Caco-2 (cell line): ENCODE data around the gene DNAAF8. TPM values are rescaled to one million over a fixed set of nuclear protein-coding genes. Genes with fewer than 3 reads are reported as not detected.

Source experiments
- BruUV-seq: library from RNA; stranded (reverse); fragments of 400-500 nt; replicated peaks from 2 replicates; lab custom pipeline; 2021; lab: Mats Ljungman, UMichigan
- CTCF ChIA-PET: fragments of 300-600 bp; sonication (Branson Sonifier 250); formaldehyde crosslinking; loops from one replicate; lab custom pipeline; 2022; ENCODE audit warnings: antibody characterized with exemption; lab: Charles Lee
- POLR2A ChIA-PET: fragments of 300-600 bp; sonication (Branson Sonifier 250); formaldehyde crosslinking; loops from one replicate; lab custom pipeline; 2022; ENCODE audit warnings: antibody characterized with exemption; lab: Charles Lee
- DNase-seq, 2 experiments: peaks; one replicate each; pipeline versions ENCODE4 v3.0.0 to v3.0.0-alpha.2; 2020 to 2022
- H3K27me3 ChIP-seq: replicated peaks from 2 replicates; pipeline ENCODE4 v1.6.0; 2011; ENCODE audit warnings: low read length; ENCODE audit not compliant: control insufficient read depth, insufficient read depth
- H3K36me3 ChIP-seq: 2 replicates; pipeline ENCODE4 v1.5.1; 2011; ENCODE audit warnings: low read length; ENCODE audit not compliant: control insufficient read depth, insufficient read depth
- H3K4me1 ChIP-seq: fragments of 250-450 bp; sonication (Bioruptor Pico); 2 replicates; pipeline ENCODE4 v1.5.1; 2020; ENCODE audit warnings: mild to moderate bottlenecking
- H3K4me3 ChIP-seq: 2 replicates; pipeline ENCODE4 v1.5.1; 2011; ENCODE audit warnings: low read depth, mild to moderate bottlenecking, control low read depth, low read length
- H3K9me3 ChIP-seq: fragments of 250-450 bp; sonication (Bioruptor Pico); 2 replicates; pipeline ENCODE4 v1.5.1; 2020; ENCODE audit warnings: mild to moderate bottlenecking, moderate library complexity
- H3K27ac Mint-ChIP-seq: one replicate; pipeline ENCODE4 v1.8.0; 2022; ENCODE audit warnings: mixed read lengths; ENCODE audit not compliant: unreplicated experiment
- H3K27me3 Mint-ChIP-seq: one replicate; pipeline ENCODE4 v1.8.0; 2022; ENCODE audit warnings: mixed read lengths; ENCODE audit not compliant: insufficient read depth, unreplicated experiment
- H3K36me3 Mint-ChIP-seq: one replicate; pipeline ENCODE4 v1.8.0; 2022; ENCODE audit warnings: mild to moderate bottlenecking, mixed read lengths; ENCODE audit not compliant: insufficient read depth, unreplicated experiment
- H3K4me1 Mint-ChIP-seq: one replicate; pipeline ENCODE4 v1.8.0; 2022; ENCODE audit warnings: low read depth, mixed read lengths; ENCODE audit not compliant: unreplicated experiment
- H3K4me3 Mint-ChIP-seq: one replicate; pipeline ENCODE4 v1.8.0; 2022; ENCODE audit warnings: mild to moderate bottlenecking, moderate library complexity, mixed read lengths; ENCODE audit not compliant: unreplicated experiment
- H3K9me3 Mint-ChIP-seq: one replicate; pipeline ENCODE4 v1.8.0; 2022; ENCODE audit warnings: mixed read lengths; ENCODE audit not compliant: unreplicated experiment
- intact Hi-C: fragments of 100-400 bp; cut with micrococcal nuclease; formaldehyde crosslinking; loops from one replicate; pipeline ENCODE4 v1.10.0; 2022; ENCODE audit not compliant: unreplicated experiment
- total RNA-seq: library from RNA; stranded (reverse); gene quantifications from 2 replicates; pipeline ENCODE4 v1.2.3, GENCODE V29; 2022
- TF ChIP-seq, protein P1 (sequence below), 2 experiments: fragments of 200-600 bp in 1 of 2; IDR thresholded peaks; 1 replicate in 1 of 2; 2 replicates in 1 of 2; pipeline versions ENCODE4 v1.5.1 to v1.8.0; 2011 to 2022; ENCODE audit warnings: antibody characterized with exemption in 1 of 2, control low read depth in 1 of 2, inconsistent platforms in 1 of 2, low read depth in 1 of 2, low read length in 1 of 2, mild to moderate bottlenecking in 1 of 2, moderate library complexity in 1 of 2; ENCODE audit not compliant: insufficient read depth in 1 of 2, severe bottlenecking in 1 of 2, unreplicated experiment in 1 of 2

Gene DNAAF8
- total RNA-seq, 1 experiment from 2014 or later = 0.54 TPM

DNA sequence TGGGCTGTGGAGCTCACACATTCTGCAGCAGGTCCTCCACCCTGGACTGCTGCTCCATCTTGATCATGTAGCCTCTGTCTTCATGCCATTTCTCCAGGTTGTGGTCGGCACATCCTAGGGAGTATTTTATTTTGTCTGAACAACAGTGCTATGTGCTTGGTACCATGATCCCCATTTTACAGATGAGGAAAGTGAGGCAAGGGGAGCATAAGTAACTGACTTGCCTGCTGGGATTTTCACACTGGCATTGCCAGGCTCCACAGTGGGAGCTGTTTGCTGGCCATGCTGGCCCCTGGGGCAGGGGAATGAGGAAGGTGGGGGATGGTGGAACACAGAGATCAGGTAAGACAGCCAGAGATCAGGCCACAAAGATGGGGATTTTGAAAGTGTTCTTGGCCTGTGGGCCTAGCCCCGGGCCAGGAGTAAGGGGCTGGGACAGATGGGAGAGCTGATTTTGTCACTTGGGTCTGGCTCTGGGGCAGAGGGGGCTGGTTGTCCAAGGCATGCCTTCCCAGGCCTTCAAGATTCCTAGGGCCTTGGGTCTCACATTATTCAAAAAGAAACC is 41.9 kb downstream of the DNAAF8 start:
- intact Hi-C loops = no loop called here
- no peak overlapping the region for H3K4me3 Mint-ChIP-seq
- no peaks in the 10 kb centered on the region for H3K36me3 Mint-ChIP-seq
- POLR2A ChIA-PET = no interaction called here
- H3K36me3 ChIP-seq = no peaks in the 10 kb centered on the region
- no peak for DNase-seq
- H3K9me3 Mint-ChIP-seq = no peaks in the 10 kb centered on the region
- no peaks in the 10 kb centered on the region for H3K9me3 ChIP-seq
- H3K27me3 ChIP-seq = no peaks in the 10 kb centered on the region
- no peak overlapping the region for H3K4me3 ChIP-seq
- no TSS peak for BruUV-seq
- H3K4me1 ChIP-seq = no peaks in the 10 kb centered on the region
- CTCF ChIA-PET = no interaction called here
- TF ChIP-seq, protein P1, sequence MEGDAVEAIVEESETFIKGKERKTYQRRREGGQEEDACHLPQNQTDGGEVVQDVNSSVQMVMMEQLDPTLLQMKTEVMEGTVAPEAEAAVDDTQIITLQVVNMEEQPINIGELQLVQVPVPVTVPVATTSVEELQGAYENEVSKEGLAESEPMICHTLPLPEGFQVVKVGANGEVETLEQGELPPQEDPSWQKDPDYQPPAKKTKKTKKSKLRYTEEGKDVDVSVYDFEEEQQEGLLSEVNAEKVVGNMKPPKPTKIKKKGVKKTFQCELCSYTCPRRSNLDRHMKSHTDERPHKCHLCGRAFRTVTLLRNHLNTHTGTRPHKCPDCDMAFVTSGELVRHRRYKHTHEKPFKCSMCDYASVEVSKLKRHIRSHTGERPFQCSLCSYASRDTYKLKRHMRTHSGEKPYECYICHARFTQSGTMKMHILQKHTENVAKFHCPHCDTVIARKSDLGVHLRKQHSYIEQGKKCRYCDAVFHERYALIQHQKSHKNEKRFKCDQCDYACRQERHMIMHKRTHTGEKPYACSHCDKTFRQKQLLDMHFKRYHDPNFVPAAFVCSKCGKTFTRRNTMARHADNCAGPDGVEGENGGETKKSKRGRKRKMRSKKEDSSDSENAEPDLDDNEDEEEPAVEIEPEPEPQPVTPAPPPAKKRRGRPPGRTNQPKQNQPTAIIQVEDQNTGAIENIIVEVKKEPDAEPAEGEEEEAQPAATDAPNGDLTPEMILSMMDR (IDR thresholded peaks at IDR 0.05; ENCODE audit: insufficient read depth in 1 of 2, low read depth in 1 of 2, low read length in 1 of 2, severe bottlenecking in 1 of 2, unreplicated experiment in 1 of 2) = no peak
- no peak overlapping the region for H3K27ac Mint-ChIP-seq
- H3K27me3 Mint-ChIP-seq = no peaks in the 10 kb centered on the region
- H3K4me1 Mint-ChIP-seq = peaks cover 7% of the 10 kb centered on the region

DNA sequence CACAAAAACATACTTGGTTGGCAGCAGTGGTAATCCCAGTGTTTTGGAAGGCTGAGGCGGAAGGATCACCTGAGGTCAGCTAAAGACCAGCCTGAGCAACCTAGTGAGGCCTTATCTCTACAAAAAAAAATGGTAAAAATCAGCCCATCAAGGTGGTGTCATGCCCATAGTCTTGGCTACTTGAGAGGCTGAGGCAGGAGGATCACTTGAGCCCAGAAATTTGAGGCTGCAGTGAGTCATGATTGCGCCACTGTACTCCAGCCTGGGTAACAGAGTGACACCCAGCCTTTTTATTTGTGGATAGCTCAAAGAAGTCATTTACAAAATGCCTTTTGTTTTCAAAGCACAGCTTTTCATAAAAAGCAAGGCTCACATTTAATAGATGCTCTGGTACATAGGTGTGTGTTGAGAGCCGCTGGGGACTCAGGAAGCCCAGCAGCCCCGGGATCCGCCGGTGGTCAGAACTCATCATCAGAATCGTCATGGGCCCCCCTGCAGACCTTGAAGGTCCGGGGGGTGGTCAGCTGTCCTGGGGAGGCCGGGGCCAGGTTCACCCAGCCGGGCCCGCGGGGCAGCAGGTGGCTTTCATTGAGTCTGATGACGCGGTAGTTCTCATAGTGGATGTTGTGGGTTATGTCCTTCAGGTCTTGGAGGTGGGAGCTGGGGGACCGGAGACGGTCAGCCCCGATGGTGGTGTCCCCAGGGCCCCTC is 43.2 kb downstream of the DNAAF8 start:
- H3K4me3 ChIP-seq = no peak overlapping the region
- POLR2A ChIA-PET = no interaction called here
- H3K4me1 ChIP-seq = no peaks in the 10 kb centered on the region
- CTCF ChIA-PET = no interaction called here
- TF ChIP-seq, protein P1 (IDR thresholded peaks at IDR 0.05; ENCODE audit: insufficient read depth in 1 of 2, low read depth in 1 of 2, low read length in 1 of 2, severe bottlenecking in 1 of 2, unreplicated experiment in 1 of 2) = no peak
- H3K4me3 Mint-ChIP-seq = no peak overlapping the region
- no peaks in the 10 kb centered on the region for H3K36me3 Mint-ChIP-seq
- no peaks in the 10 kb centered on the region for H3K9me3 Mint-ChIP-seq
- intact Hi-C loops = no loop called here
- DNase-seq = no peak
- no peak overlapping the region for H3K27ac Mint-ChIP-seq
- no peaks in the 10 kb centered on the region for H3K27me3 ChIP-seq
- no peaks in the 10 kb centered on the region for H3K36me3 ChIP-seq
- H3K27me3 Mint-ChIP-seq = no peaks in the 10 kb centered on the region
- peaks cover 7% of the 10 kb centered on the region for H3K4me1 Mint-ChIP-seq
- no TSS peak for BruUV-seq
- H3K9me3 ChIP-seq = no peaks in the 10 kb centered on the region

DNA sequence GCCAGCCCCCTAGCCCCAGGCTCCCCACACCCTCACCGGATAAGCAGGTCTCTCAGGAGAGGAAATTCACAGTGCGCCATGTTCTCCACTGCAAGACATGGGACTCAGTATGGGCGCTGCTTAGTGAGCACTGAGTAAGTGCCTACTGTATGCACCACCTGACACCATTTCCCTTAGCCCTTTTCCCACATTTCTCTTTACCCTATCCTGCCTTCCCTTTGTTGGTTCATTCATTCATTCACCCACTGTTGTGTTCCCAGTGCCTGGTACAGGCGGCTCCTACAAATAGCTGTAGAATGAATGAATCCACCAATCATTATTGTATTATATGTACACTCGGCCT is 43.7 kb downstream of the DNAAF8 start:
- TF ChIP-seq, protein P1 (IDR thresholded peaks at IDR 0.05; ENCODE audit: insufficient read depth in 1 of 2, low read depth in 1 of 2, low read length in 1 of 2, severe bottlenecking in 1 of 2, unreplicated experiment in 1 of 2) = no peak
- Histone ChIP-seq H3K27me3 (no peaks in the 10 kb centered on the region), H3K4me3 (no peak overlapping the region), H3K4me1 (no peaks in the 10 kb centered on the region), H3K9me3 (no peaks in the 10 kb centered on the region), H3K36me3 (no peaks in the 10 kb centered on the region)
- CTCF ChIA-PET = no interaction called here
- no peaks in the 10 kb centered on the region for H3K9me3 Mint-ChIP-seq
- H3K27me3 Mint-ChIP-seq = no peaks in the 10 kb centered on the region
- H3K4me3 Mint-ChIP-seq = no peak overlapping the region
- H3K27ac Mint-ChIP-seq = no peak overlapping the region
- POLR2A ChIA-PET = no interaction called here
- peaks cover 7% of the 10 kb centered on the region for H3K4me1 Mint-ChIP-seq
- no peak for DNase-seq
- no TSS peak for BruUV-seq
- H3K36me3 Mint-ChIP-seq = no peaks in the 10 kb centered on the region
- intact Hi-C loops = no loop called here
